ENCODE measurements around the gene CAMSAP1. TPM values are rescaled to one million over a fixed set of nuclear protein-coding genes. Genes with fewer than 3 reads are reported as not detected.

CAMSAP1 gene
- total and polyA plus RNA-seq, 2 donors (not counting 1 experiment from before 2014, with no cell fraction given), result 6.6 to 31.0 TPM

DNA sequence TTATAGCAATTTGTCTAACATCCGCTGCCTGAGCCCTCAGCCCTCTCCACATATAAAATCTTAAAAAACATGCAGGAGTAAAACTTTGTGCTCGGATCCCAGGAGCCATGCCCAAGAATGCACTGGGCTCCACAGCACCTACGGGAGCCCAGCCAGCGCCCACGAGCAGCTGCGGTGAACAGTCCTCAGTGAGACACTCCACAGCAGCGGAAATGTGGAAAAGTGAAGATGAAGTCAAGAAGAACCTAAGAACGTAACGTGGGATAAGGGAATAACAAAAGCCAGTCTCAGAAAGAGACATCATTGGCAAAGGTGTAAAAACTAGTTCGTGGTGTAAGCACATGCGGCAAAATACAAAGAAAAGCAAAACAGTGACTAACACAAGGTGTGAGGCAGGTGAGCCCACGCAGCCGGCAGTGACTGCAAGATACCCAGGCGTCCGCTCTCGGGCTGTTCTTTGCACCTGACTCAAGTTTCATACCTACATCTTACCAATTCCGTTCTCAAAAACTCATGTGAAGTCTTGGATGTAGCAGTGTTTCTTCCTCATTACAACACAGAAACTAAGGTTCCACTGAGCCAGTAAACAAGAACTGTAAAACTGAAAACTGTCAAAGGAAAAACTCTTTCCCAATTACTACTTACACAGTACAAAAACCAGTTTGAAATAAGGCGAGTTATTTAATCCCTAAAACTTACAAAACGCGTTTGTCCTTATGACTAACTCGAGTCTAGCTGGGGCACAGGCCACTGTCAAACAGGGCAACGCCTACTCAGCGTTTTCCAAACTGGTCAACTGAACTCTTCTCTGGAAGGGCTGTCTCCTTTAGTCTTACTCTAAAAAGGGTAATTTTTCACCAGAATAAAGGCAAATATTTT, 1.7 kb downstream of the CAMSAP1 start:
- TF ChIP-seq, protein P1, sequence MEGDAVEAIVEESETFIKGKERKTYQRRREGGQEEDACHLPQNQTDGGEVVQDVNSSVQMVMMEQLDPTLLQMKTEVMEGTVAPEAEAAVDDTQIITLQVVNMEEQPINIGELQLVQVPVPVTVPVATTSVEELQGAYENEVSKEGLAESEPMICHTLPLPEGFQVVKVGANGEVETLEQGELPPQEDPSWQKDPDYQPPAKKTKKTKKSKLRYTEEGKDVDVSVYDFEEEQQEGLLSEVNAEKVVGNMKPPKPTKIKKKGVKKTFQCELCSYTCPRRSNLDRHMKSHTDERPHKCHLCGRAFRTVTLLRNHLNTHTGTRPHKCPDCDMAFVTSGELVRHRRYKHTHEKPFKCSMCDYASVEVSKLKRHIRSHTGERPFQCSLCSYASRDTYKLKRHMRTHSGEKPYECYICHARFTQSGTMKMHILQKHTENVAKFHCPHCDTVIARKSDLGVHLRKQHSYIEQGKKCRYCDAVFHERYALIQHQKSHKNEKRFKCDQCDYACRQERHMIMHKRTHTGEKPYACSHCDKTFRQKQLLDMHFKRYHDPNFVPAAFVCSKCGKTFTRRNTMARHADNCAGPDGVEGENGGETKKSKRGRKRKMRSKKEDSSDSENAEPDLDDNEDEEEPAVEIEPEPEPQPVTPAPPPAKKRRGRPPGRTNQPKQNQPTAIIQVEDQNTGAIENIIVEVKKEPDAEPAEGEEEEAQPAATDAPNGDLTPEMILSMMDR (IDR thresholded peaks at IDR 0.05), result no peak
- no peak for TF ChIP-seq EZH2 (IDR thresholded peaks at IDR 0.05; ENCODE audit: borderline replicate concordance, insufficient read depth, low read depth, low read length, poor library complexity, severe bottlenecking)
- intact Hi-C loops (cut with micrococcal nuclease), result loop anchor here (1.0 to 5.0 kb wide), 3 partner anchors 41 to 577 kb away; partner anchors contain the start of genes DNLZ and SEC16A
- Mint-ChIP-seq H3K4me1 (peaks cover 45% of the 10 kb centered on the region), H3K27ac (peak overlapping the region; percentile 80), H3K9me3 (ENCODE audit: insufficient read depth) (no peaks in the 10 kb centered on the region), H3K27me3 (no peaks in the 10 kb centered on the region), H3K4me3 (peak overlapping the region; percentile 93)
- Histone ChIP-seq H3K4me2 (replicated peaks; ENCODE audit: low read depth, low read length, poor library complexity, severe bottlenecking) (peak overlapping the region; percentile 88), H2AFZ (ENCODE audit: insufficient read depth, low read depth, low read length, poor library complexity, severe bottlenecking) (no peak overlapping the region), H3K9me3 (ENCODE audit: control extremely low read depth in 1 of 3, control insufficient read depth in 2 of 3, insufficient read depth in 1 of 3, low read length in 2 of 3) (no peaks in the 10 kb centered on the region), H3K27me3 (replicated peaks in 1 of 4; ENCODE audit: control extremely low read depth in 1 of 4, control insufficient read depth in 3 of 4, insufficient read depth in 4 of 4, low read length in 3 of 4) (no peaks in the 10 kb centered on the region), H3K9ac (ENCODE audit: low read length) (peak overlapping the region; percentile 61), H3K79me2 (ENCODE audit: control insufficient read depth, insufficient read depth, low read length) (peaks cover 85% of the 10 kb centered on the region), H4K20me1 (ENCODE audit: control insufficient read depth, insufficient read depth, low read length, poor library complexity, severe bottlenecking) (peaks cover 46% of the 10 kb centered on the region), H3K4me3 (ENCODE audit: control extremely low read depth in 1 of 5, extremely low read depth in 1 of 5, insufficient read depth in 1 of 5, low read depth in 2 of 5, low read length in 4 of 5) (peak overlapping the region in 1 of 5 experiments; percentile 66), H3K27ac (ENCODE audit: low read length in 2 of 2) (no peak overlapping the region), H3K36me3 (replicated peaks in 1 of 2; ENCODE audit: control extremely low read depth in 1 of 2, control insufficient read depth in 1 of 2, extremely low read depth in 1 of 2, insufficient read depth in 2 of 2, low read length in 1 of 2) (no peaks in the 10 kb centered on the region), H3K4me1 (ENCODE audit: control insufficient read depth in 2 of 2, insufficient read depth in 2 of 2, low read length in 2 of 2) (peaks cover 20 to 23% of the 10 kb centered on the region in 2 donors)
- ChIA-PET CTCF (interaction anchor here (1.0 to 2.1 kb wide), 2 partner anchors 39 to 42 kb away, joined by 3 to 7 read pairs; no protein-coding TSS in a partner anchor), POLR2A (no interaction called here)
- no peak for ATAC-seq (ENCODE audit: low read depth)
- DNase-seq, result no peak
- 89% methylated on average over 21 of the region's 23 CpGs for WGBS (ENCODE audit: insufficient coverage)
